Activated CD4-positive, alpha-beta T cell treated with anti-CD3 and anti-CD28 coated beads for 24 hours (primary cell): ENCODE data around the gene ARL8A.
"Not testable (repeated sequence)": the region's sequence is repeated elsewhere in the genome, so short reads cannot be mapped to it uniquely, and the experiment has no call there.

Experiments
- DNase-seq, 2 donors: peaks; one replicate each; pipeline ENCODE4 v3.0.0-alpha.2; 2020; ENCODE audit warnings: low read depth in 2 of 2

The ARL8A gene

DNA sequence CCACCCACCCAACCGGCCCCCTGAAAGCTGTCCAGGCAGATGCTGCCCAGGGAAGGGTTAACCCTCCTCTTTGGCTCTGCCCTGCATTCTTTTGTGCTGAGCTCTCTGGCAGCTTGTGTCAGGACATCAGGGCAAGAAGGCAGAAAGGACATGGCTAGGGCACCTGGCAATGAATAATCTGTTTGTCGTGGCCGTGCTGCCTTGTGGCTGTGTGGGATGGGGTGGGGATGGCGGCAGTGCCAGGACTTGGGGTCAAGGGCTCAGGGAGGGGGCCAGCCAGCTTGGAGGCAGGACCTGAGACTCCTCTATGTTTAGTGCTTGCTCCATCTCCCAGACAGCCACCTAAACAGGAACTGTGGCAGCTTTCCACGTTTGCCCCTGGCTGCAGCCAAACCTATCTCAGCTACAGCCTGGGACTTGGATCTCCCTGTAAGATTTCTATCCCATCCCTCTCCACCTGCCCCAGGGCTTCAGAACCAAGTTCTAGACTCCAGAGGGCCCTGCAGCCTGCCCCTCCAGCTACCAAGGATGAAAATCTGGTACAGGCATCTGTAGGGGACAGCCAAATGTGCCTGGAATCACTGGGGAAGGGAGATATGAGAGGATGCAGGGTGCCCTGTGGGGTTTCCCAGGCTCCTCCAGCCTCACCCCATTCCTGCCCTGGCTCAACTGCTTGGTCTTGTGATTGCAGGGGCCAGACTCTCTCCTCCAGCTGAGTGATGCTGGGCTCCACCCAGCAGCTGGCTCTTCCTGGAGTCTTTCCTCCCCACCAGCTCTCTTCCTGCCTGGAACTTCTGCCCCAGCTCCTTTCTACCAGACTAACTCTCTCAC lies 31.5 kb downstream of the ARL8A start:
- DNase-seq: no peak

DNA sequence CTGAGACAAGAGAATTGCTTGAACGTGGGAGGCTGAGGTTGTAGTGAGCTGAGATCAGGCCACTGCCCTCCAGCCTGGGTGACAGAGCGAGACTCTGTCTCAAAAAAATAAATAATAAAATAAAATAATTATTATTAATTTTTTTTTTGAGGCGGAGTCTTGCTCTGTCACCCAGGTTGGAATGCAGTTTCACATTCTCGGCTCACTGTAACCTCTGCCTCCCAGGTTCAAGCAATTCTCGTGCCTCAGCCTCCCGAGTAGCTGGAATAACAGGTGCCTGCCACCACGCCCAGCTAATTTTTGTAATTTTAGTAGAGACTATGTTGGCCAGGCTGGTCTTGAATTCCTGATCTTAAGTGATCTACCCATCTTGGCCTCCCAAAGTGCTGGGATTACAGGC lies 32.9 kb downstream of the ARL8A start:
- not testable (repeated sequence) for DNase-seq

- DNase-seq: no peak
Observed at GRCh38 chr1:202110977-202111376, 33.6 kb downstream of the ARL8A start.

GRCh38 chr1:202107801-202108731 lies 36.5 kb downstream of the ARL8A start:
- no peak for DNase-seq

GRCh38 chr1:202107321-202107761 lies 37.2 kb downstream of the ARL8A start:
- no peak for DNase-seq

GRCh38 chr1:202106340-202107254 lies 37.9 kb downstream of the ARL8A start:
- no peak for DNase-seq

GRCh38 chr1:202105571-202106339 lies 38.8 kb downstream of the ARL8A start:
- DNase-seq: no peak

DNA sequence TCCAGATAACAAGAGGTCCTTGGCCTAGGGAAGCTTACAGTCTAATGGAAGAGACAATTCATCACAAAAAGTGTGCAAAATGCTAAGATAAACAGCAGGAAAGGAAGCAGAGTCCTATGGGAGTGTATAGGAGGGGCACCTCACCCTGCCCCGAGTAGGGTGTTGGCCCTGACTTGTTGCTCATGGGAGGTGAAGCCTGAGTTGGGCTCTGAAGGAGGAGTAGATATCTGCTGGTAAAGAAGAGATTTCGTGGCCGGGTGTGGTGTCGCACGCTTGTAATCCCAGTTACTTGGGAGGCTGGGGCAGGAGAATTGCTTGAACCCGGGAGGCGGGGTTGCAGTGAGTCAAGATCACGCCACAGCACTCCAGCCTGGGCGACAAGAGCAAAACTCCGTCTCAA lies 40.5 kb downstream of the ARL8A start:
- DNase-seq: no peak

- no peak for DNase-seq
Observed at GRCh38 chr1:202101184-202101583, 43.4 kb downstream of the ARL8A start.

DNA sequence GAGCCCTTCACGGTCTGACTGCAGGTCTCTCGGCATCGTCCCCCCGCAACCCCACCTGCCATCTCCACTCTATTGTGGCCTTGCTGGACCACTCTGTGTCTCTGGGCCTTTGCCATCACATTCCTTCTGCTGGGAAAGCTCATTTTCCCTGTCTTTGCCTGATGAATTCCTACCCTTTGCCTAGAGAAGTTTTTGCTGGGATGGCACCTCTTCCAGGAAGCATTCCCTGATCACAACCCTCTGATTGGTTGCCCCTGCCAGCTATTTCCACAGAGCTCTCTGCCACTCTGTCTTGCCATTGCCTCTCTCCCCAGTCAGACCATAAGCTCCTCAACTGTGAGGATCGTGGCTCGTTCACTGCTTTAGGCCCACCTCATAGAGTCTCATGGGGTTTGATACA lies 50.7 kb downstream of the ARL8A start:
- DNase-seq: no peak

DNA sequence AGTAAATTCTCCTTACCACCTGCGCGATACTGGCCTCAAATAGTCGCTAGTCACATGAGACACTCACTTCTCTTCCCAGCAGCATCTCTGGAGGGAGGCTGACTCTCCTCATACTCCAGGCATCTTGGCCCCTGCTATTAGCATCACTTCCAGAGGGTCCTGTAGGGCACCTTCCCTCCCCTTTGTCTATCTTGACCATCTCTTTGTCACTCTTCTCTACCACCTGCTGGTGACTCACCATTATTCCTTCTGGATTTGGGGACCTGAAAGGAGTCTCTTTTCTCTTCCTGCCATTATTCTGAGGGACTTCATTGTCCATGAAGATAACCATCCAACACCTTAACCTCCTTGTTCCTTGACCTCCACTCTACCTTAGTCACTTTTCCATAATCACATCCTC lies 53.5 kb downstream of the ARL8A start:
- no peak for DNase-seq

DNA sequence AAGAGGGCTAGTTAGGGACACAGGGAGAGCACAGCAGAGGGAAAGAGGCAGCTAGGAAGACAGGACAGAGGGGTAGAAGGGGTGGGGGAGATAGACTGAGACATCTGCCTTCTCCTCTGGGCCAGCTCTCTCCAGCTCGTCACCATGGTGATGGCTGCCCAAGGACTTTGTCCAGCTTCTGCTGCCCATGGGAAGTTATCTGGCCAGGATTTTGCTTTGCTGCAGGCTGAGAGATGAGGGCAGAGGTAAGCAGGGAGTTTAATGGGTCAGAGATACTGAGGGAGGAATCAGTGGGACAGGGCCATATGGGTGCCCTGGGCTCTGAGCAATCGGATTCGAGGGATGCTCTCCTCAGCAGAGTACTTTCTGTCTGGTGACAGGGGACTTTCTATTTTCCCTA lies 56.3 kb downstream of the ARL8A start:
- DNase-seq: no peak

DNA sequence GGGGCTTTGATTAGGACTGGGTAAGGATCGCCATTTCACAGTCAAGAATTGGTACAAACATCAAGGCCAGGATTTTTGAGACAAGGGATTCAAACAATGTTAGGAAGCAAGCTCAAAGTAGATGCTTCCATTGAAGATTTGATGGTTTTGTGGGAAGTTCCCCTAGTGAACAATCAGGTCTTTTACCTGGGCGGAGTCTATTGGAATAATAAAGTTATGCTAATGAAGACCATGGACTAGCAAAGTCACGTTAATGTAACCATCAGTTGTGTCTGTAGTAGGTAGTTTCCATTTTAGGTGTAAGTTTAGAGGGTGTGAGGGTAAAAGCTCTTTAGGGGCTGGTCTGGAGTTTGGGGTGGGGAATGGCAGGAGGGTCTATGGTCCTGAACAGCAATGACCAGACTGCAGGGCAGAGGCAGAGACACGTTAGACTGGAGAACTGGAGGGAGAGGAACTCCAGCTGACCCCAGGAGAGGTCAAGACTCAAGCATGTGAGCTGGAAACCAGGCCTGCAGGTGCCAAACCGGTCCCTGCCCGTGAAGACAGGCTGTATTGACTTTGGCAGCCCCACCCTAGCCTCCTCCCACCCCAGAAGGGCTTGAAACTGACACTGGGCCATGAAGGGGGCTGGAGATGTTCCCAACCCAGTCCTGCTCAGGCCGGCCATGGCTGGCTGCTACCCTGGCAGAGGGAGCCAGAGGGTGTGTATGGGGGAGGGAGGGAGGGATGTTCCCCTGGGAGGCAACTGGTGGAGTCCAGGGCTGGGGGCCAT lies 57.8 kb downstream of the ARL8A start:
- no peak for DNase-seq

- DNase-seq: no peak
Observed at GRCh38 chr1:202085682-202086373, 58.7 kb downstream of the ARL8A start.

DNA sequence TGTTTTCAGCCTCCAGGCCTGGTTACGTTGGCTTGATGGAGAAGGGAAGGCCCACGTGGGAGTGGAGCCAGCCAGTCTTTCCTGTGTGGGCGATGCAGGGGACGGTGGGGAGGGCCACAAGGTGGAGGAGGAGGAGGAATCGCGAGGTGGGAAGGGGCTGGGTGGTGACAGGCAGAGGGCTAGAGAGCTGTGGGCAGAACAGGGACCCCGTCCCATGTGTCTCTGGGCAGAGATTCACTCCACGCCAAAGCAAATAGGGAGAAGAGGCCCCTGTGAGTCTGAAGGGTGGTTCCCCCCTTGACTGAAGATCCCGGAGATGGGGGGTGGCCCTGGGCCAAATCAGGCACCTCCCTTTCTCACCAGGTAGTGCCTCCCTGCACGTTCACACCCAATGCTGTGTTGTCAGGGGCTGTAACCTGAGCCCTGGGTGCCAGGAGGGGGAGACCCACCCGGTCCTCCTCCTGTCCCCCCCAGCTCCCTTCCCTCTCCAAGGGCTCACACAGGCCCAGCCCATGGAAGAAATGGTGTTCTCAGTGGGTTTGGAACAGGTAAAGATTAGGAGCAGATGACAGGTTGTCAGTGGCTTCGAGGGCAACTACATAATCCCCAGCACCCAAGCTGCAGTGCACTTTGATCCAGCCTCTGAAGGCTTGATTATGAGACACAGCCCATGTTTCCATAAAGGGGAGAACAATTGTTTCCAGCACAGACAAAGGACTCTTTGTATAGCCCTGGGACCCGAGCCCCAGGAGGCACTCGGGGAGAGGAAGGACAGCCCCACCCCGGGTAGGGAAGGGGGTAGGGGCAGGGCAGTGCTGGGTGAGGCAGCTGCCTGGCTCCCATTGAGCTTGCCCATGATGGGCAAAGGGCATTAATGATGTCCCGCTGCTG lies 59.5 kb downstream of the ARL8A start:
- no peak for DNase-seq
